Measurements from ENCODE around the gene AMOTL1.

The AMOTL1 gene

GRCh38 chr11:94741022-94741679, 27.0 kb upstream of the AMOTL1 start:
- peak; percentile 85 for DNase-seq (ENCODE audit: low spot score)

GRCh38 chr11:94742665-94743064, 25.5 kb upstream of the AMOTL1 start:
- DNase-seq (ENCODE audit: low spot score) = no peak

- peak; percentile 45 for DNase-seq (ENCODE audit: low spot score)
Measured at GRCh38 chr11:94746721-94747120, 21.4 kb upstream of the AMOTL1 start.

GRCh38 chr11:94747146-94747545, 21.0 kb upstream of the AMOTL1 start:
- DNase-seq (ENCODE audit: low spot score) = peak; percentile 80

- DNase-seq (ENCODE audit: low spot score) = peak; percentile 88
Measured at GRCh38 chr11:94747601-94748041, 20.5 kb upstream of the AMOTL1 start.

- DNase-seq (ENCODE audit: low spot score) = peak; percentile 58
Measured at GRCh38 chr11:94749369-94749768, 18.8 kb upstream of the AMOTL1 start.

GRCh38 chr11:94750319-94751217, 17.6 kb upstream of the AMOTL1 start:
- DNase-seq (ENCODE audit: low spot score) = no peak

GRCh38 chr11:94751218-94751609, 16.9 kb upstream of the AMOTL1 start:
- DNase-seq (ENCODE audit: low spot score) = no peak

- DNase-seq (ENCODE audit: low spot score) = no peak
Measured at GRCh38 chr11:94751786-94752185, 16.4 kb upstream of the AMOTL1 start.

GRCh38 chr11:94753630-94754029, 14.5 kb upstream of the AMOTL1 start:
- DNase-seq (ENCODE audit: low spot score) = no peak

- DNase-seq (ENCODE audit: low spot score) = no peak
Measured at GRCh38 chr11:94754335-94754734, 13.8 kb upstream of the AMOTL1 start.

- no peak for DNase-seq (ENCODE audit: low spot score)
Measured at GRCh38 chr11:94754819-94755218, 13.3 kb upstream of the AMOTL1 start.

GRCh38 chr11:94755494-94755893, 12.7 kb upstream of the AMOTL1 start:
- DNase-seq (ENCODE audit: low spot score) = no peak

- DNase-seq (ENCODE audit: low spot score) = no peak
Measured at GRCh38 chr11:94757037-94757735, 11.0 kb upstream of the AMOTL1 start.

GRCh38 chr11:94758666-94759065, 9.5 kb upstream of the AMOTL1 start:
- DNase-seq (ENCODE audit: low spot score) = no peak

GRCh38 chr11:94759522-94759921, 8.6 kb upstream of the AMOTL1 start:
- DNase-seq (ENCODE audit: low spot score) = no peak

- DNase-seq (ENCODE audit: low spot score) = no peak
Measured at GRCh38 chr11:94760296-94760695, 7.9 kb upstream of the AMOTL1 start.

- DNase-seq (ENCODE audit: low spot score) = peak; percentile 53
Measured at GRCh38 chr11:94762208-94762607, 5.9 kb upstream of the AMOTL1 start.

- no peak for DNase-seq (ENCODE audit: low spot score)
Measured at GRCh38 chr11:94762995-94763394, 5.2 kb upstream of the AMOTL1 start.

GRCh38 chr11:94766713-94767206, 1.4 kb upstream of the AMOTL1 start:
- DNase-seq (ENCODE audit: low spot score) = no peak

- no peak for DNase-seq (ENCODE audit: low spot score)
Measured at GRCh38 chr11:94767291-94767690, 865 bp upstream of the AMOTL1 start.
